GM21737 (cell line): ENCODE data around the gene FN1.

Source experiments
- ATAC-seq: cut with Tn5 transposase; IDR thresholded peaks from one replicate; pipeline ENCODE4 v1.9.1; 2021; ENCODE audit warnings: mild to moderate bottlenecking, moderate library complexity; ENCODE audit not compliant: unreplicated experiment

Gene FN1

GRCh38 chr2:215390550-215390913 lies 45.3 kb downstream of the FN1 start:
- no peak for ATAC-seq

GRCh38 chr2:215388002-215388728 lies 47.7 kb downstream of the FN1 start:
- ATAC-seq = no peak

- ATAC-seq = no peak
These were observed 49.3 kb downstream of the FN1 start for GRCh38 chr2:215386566-215386965.

GRCh38 chr2:215384710-215385109 lies 51.2 kb downstream of the FN1 start:
- no peak for ATAC-seq

GRCh38 chr2:215383652-215384279 lies 52.1 kb downstream of the FN1 start:
- ATAC-seq = no peak

- ATAC-seq = no peak
These were observed 53.4 kb downstream of the FN1 start for GRCh38 chr2:215382480-215382879.

- ATAC-seq = no peak
These were observed 53.9 kb downstream of the FN1 start for GRCh38 chr2:215382011-215382410.

GRCh38 chr2:215380699-215381098 lies 55.2 kb downstream of the FN1 start:
- no peak for ATAC-seq

- no peak for ATAC-seq
These were observed 55.9 kb downstream of the FN1 start for GRCh38 chr2:215379948-215380347.

- ATAC-seq = no peak
These were observed 56.8 kb downstream of the FN1 start for GRCh38 chr2:215379039-215379438.

- ATAC-seq = no peak
These were observed 57.8 kb downstream of the FN1 start for GRCh38 chr2:215378045-215378444.

- ATAC-seq = no peak
These were observed 58.6 kb downstream of the FN1 start for GRCh38 chr2:215377283-215377682.

- ATAC-seq = no peak
These were observed 59.6 kb downstream of the FN1 start for GRCh38 chr2:215376103-215376780.

GRCh38 chr2:215375467-215375830 lies 60.4 kb downstream of the FN1 start:
- ATAC-seq = no peak

- no peak for ATAC-seq
These were observed 61.0 kb downstream of the FN1 start for GRCh38 chr2:215374642-215375466.

- ATAC-seq = no peak
These were observed 61.9 kb downstream of the FN1 start for GRCh38 chr2:215374002-215374401.

GRCh38 chr2:215372968-215373649 lies 62.8 kb downstream of the FN1 start:
- no peak for ATAC-seq

- ATAC-seq = no peak
These were observed 63.7 kb downstream of the FN1 start for GRCh38 chr2:215371915-215372897.

GRCh38 chr2:215370112-215370965 lies 65.5 kb downstream of the FN1 start:
- no peak for ATAC-seq
